GM12891 (cell line): Measurements from ENCODE around the gene STAT5B.
A peak's percentile ranks its signal among the peaks of the same experiment; 100 is the strongest.

Source experiments
- POLR2A ChIP-seq: IDR thresholded peaks from 2 replicates; pipeline ENCODE4 v1.6.1; 2011; ENCODE audit warnings: low read depth, low read length, control low read depth
- POLR2AphosphoS5 ChIP-seq: IDR thresholded peaks from 2 replicates; pipeline ENCODE4 v1.6.1; 2011; ENCODE audit warnings: low read depth, low read length, control low read depth
- SPI1 ChIP-seq: IDR thresholded peaks from 2 replicates; pipeline ENCODE4 v1.6.1; 2011; ENCODE audit warnings: low read depth, low read length, control low read depth
- TAF1 ChIP-seq: IDR thresholded peaks from 2 replicates; pipeline ENCODE4 v1.6.1; 2011; ENCODE audit warnings: low read depth, low read length, control low read depth

DNA sequence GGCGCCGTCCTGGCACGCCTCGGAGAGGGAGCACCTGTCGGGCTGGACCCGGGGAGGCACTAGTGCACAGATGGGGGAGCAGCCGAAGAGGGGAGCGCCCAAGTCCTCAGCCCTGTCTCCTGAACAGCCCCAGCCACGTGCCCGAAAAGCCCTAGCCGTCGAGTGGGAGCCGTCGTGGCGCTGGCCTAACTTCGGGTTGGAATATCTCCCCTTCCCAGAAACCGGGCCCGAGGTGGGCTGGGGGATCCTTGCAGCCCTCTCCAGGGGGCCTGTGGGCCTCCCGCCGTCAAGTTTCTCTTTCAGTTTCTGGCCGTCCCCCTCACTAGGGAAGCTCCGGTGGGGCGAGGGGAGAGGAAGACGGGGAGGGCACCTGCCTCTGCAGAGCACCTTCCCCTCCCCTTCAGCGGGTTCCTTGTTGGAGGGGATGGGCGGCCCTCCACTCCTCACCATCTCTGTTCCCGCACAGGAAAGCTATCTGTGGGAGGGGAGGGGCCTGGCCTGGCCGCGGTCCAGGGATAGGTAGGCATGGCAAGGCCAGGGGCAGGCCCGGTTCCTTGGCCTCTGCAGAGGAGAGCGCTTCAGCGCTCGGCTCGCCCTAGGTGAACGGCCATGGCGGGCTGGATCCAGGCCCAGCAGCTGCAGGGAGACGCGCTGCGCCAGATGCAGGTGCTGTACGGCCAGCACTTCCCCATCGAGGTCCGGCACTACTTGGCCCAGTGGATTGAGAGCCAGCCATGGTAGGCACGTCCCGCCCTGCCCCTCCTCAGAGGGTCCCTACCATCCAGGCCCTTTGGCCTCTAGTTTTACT, 12.8 kb upstream of the STAT5B start:
- TF ChIP-seq POLR2AphosphoS5 (no peak), POLR2A (peak; percentile 18; the same call in 1 of the 2 replicates), TAF1 (no peak), SPI1 (no peak)
